ENCODE data around the gene ADCK1. TPM values are rescaled to one million over a fixed set of nuclear protein-coding genes. Genes with fewer than 3 reads are reported as not detected.

ADCK1 gene
- total and polyA plus RNA-seq, 9 of the 15 experiments (the other 6 are each of a cell fraction or from before 2014, with no cell fraction given) = 2.8 to 8.9 (median 4.3) TPM

DNA sequence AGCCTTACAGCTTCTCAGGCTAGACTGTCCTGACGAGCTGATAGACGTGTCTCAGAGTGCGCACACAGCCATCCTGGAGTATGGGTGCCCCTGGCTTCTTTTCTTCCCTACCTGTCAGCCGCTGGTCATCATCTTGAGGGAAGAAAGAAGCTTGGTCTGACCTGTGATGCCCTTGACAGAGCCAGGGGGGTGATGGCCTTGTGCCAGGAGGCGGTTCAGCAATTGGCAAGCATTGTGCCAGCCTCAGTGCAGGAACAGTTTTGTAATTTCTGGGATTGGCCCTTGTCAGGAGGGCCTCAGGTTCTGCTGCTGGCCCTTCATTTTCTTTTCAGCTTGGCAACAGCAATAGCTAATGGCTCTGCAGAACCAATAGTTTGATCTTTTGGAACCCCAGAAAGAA lies 80.1 kb downstream of the ADCK1 start:
- 97% methylated on average over 4 of the region's 5 CpGs for WGBS (ENCODE audit: insufficient coverage, low coverage, missing lambda C conversion rate)
- no peaks in the 10 kb centered on the region for H3K9me1 ChIP-seq (ENCODE audit: control insufficient read depth, insufficient read depth, low read length)
- no peak overlapping the region for H3K4me3 ChIP-seq
- in situ Hi-C loops (cut with MboI) = no loop called here
- DNase-seq (ENCODE audit: extremely low read depth in 1 of 4, low spot score in 3 of 4) = no peak
- ChIA-PET CTCF (ENCODE audit: low intra/inter-chr PET ratio) (no interaction called here), POLR2A (interaction anchor here (0.5 to 0.7 kb wide), 2 partner anchors 9 to 546 kb away, joined by 3 read pairs; no protein-coding TSS in a partner anchor)
- H3K9me3 ChIP-seq (replicated peaks; ENCODE audit: control insufficient read depth, insufficient read depth, low read depth, low read length) = no peaks in the 10 kb centered on the region
- H3K9ac ChIP-seq (ENCODE audit: insufficient read depth in 1 of 2, low read depth in 2 of 2, low read length in 2 of 2) = no peak overlapping the region; a peak in 1 of 4 replicates
- H3K79me2 ChIP-seq (ENCODE audit: control insufficient read depth, insufficient read depth, low read length) = no peaks in the 10 kb centered on the region
- H2AFZ ChIP-seq (ENCODE audit: low read depth, low read length) = no peak overlapping the region
- H3K4me1 ChIP-seq (replicated peaks in 1 of 2; ENCODE audit: control insufficient read depth in 2 of 2, insufficient read depth in 2 of 2, low read length in 2 of 2) = peaks cover 9 to 27% of the 10 kb centered on the region in 2 experiments; a peak in 3 of 5 replicates
- H3K27ac ChIP-seq (ENCODE audit: extremely low read depth, low read depth, low read length) = no peak overlapping the region
- BruUV-seq (replicated peaks) = no TSS peak
- no peak for FAIRE-seq
- ATAC-seq = no peak
- H4K20me1 ChIP-seq (replicated peaks; ENCODE audit: control insufficient read depth, insufficient read depth, low read length) = no peaks in the 10 kb centered on the region
- H3K36me3 ChIP-seq (ENCODE audit: control insufficient read depth, insufficient read depth, low read length) = no peaks in the 10 kb centered on the region
- no peaks in the 10 kb centered on the region for H3K27me3 ChIP-seq (ENCODE audit: control insufficient read depth in 2 of 2, insufficient read depth in 2 of 2, low read length in 2 of 2)
- 0 out of 2 replicates have a peak, but pooled peaks have one; percentile 11 for TF ChIP-seq NFIC (IDR thresholded peaks at IDR 0.05)
- no peak for TF ChIP-seq ZBTB33 (CRISPR knock-in tag; IDR thresholded peaks at IDR 0.05)
- H3K4me2 ChIP-seq (ENCODE audit: insufficient read depth, low read length) = no peak overlapping the region
- intact Hi-C loops (cut with micrococcal nuclease) = no loop called here

- BruUV-seq (replicated peaks) = no TSS peak
- WGBS (ENCODE audit: insufficient coverage, low coverage, missing lambda C conversion rate) = 77% methylated on average over 5 of the region's 5 CpGs
- CTCF ChIA-PET (ENCODE audit: low intra/inter-chr PET ratio) = no interaction called here
Measured at GRCh38 chr14:77882098-77882497, 82.2 kb downstream of the ADCK1 start.

More at GRCh38 chr14:77882098-77882497, 82.2 kb downstream of the ADCK1 start:
- Histone ChIP-seq H3K36me3 (ENCODE audit: control insufficient read depth, insufficient read depth, low read length) (no peaks in the 10 kb centered on the region), H3K9me1 (ENCODE audit: control insufficient read depth, insufficient read depth, low read length) (no peaks in the 10 kb centered on the region), H4K20me1 (replicated peaks; ENCODE audit: control insufficient read depth, insufficient read depth, low read length) (no peaks in the 10 kb centered on the region), H3K4me3 (no peak overlapping the region), H2AFZ (ENCODE audit: low read depth, low read length) (no peak overlapping the region), H3K79me2 (ENCODE audit: control insufficient read depth, insufficient read depth, low read length) (no peaks in the 10 kb centered on the region), H3K27ac (ENCODE audit: extremely low read depth, low read depth, low read length) (no peak overlapping the region), H3K4me1 (replicated peaks in 1 of 2; ENCODE audit: control insufficient read depth in 2 of 2, insufficient read depth in 2 of 2, low read length in 2 of 2) (peaks cover 19 to 36% of the 10 kb centered on the region in 2 experiments; a peak in 3 of 5 replicates), H3K4me2 (ENCODE audit: insufficient read depth, low read length) (no peak overlapping the region), H3K9me3 (replicated peaks; ENCODE audit: control insufficient read depth, insufficient read depth, low read depth, low read length) (no peaks in the 10 kb centered on the region), H3K27me3 (ENCODE audit: control insufficient read depth in 2 of 2, insufficient read depth in 2 of 2, low read length in 2 of 2) (no peaks in the 10 kb centered on the region), H3K9ac (ENCODE audit: insufficient read depth in 1 of 2, low read depth in 2 of 2, low read length in 2 of 2) (peak overlapping the region in 1 of 2 experiments; percentile 52; a peak in 1 of 4 replicates)
- FAIRE-seq (no peak), ATAC-seq (no peak), DNase-seq (ENCODE audit: extremely low read depth in 1 of 4, low spot score in 3 of 4) (peak in 1 of 4 experiments; percentile 18)
- intact Hi-C loops (cut with micrococcal nuclease) = no loop called here
- POLR2A ChIA-PET = no interaction called here
- TF ChIP-seq RFX1 (IDR thresholded peaks at IDR 0.05) (peak; percentile 38), NFIC (IDR thresholded peaks at IDR 0.05) (peak; percentile 90), ELF1 (tag; IDR thresholded peaks at IDR 0.05) (no peak), HIVEP1 (CRISPR knock-in tag; IDR thresholded peaks at IDR 0.05) (no peak), ZNF174 (CRISPR knock-in tag; IDR thresholded peaks at IDR 0.05) (no peak), ZBTB43 (CRISPR knock-in tag; IDR thresholded peaks at IDR 0.05) (no peak), COPS2 (conservative IDR thresholded peaks at IDR 0.05) (no peak), MEIS2 (IDR thresholded peaks at IDR 0.05; ENCODE audit: partially characterized antibody) (no peak), KDM1A (IDR thresholded peaks at IDR 0.05) (no peak), CREB1 (IDR thresholded peaks at IDR 0.05) (no peak), CREB1 (CRISPR knock-in tag; IDR thresholded peaks at IDR 0.05) (no peak), GATA2 (CRISPR knock-in tag; IDR thresholded peaks at IDR 0.05) (no peak)
- in situ Hi-C loops (cut with MboI) = no loop called here

All from K562 (cell line).